Activated CD4-positive, alpha-beta T cell treated with anti-CD3 and anti-CD28 coated beads, Interleukin-2, Interleukin-6, amounts not matched to agents 100 ng/mL and 50 ng/mL, durations not matched to agents 16 hours and 8 hours (primary cell): ENCODE data around the gene KLK8.
"Not testable (repeated sequence)": the region's sequence is repeated elsewhere in the genome, so short reads cannot be mapped to it uniquely, and the experiment has no call there.

ENCODE experiments used
- DNase-seq: peaks from one replicate; pipeline ENCODE4 v3.0.0-alpha.2; 2020

KLK8 gene

GRCh38 chr19:50981587-50982146 is 19.7 kb downstream of the KLK8 start:
- no peak for DNase-seq

- no peak for DNase-seq
These were observed 21.2 kb downstream of the KLK8 start for GRCh38 chr19:50980208-50980607.

GRCh38 chr19:50979758-50980157 is 21.6 kb downstream of the KLK8 start:
- DNase-seq: no peak

GRCh38 chr19:50978772-50979390 is 22.5 kb downstream of the KLK8 start:
- no peak for DNase-seq

- no peak for DNase-seq
These were observed 23.8 kb downstream of the KLK8 start for GRCh38 chr19:50977626-50978025.

- DNase-seq: no peak
These were observed 25.6 kb downstream of the KLK8 start for GRCh38 chr19:50975766-50976165.

DNA sequence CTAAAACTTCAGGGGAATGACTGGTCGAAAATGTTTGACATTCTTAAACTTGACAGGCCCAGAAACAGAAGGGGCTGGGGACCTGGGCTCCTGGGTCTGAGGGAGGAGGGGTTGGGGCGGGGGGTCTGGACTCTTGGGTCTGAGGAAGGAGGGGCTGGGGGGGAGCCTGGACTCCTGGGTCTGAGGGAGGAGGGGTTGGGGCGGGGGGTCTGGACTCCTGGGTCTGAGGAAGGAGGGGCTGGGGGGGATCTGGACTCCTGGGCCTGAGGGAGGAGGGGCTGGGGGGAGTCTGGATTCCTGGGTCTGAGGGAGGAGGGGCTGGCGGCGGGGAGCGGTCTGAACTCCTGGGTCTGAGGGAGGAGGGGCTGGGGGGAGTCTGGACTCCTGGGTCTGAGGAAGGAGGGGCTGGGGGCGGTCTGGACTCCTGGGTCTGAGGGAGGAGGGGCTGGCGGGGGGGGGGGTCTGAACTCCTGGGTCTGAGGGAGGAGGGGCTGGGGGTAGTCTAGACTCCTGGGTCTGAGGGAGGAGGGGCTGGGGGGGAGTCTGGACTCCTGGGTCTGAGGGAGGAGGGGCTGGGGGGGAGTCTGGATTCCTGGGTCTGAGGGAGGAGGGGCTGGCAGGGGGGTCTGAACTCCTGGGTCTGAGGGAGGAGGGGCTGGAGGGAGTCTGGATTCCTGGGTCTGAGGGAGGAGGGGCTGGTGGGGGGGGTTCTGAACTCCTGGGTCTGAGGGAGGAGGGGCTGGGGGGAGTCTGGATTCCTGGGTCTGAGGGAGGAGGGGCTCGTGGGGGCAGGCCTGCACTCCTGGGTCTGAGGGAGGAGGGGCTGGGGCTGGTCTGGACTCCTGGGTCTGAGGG is 26.5 kb downstream of the KLK8 start:
- no peak for DNase-seq

DNA sequence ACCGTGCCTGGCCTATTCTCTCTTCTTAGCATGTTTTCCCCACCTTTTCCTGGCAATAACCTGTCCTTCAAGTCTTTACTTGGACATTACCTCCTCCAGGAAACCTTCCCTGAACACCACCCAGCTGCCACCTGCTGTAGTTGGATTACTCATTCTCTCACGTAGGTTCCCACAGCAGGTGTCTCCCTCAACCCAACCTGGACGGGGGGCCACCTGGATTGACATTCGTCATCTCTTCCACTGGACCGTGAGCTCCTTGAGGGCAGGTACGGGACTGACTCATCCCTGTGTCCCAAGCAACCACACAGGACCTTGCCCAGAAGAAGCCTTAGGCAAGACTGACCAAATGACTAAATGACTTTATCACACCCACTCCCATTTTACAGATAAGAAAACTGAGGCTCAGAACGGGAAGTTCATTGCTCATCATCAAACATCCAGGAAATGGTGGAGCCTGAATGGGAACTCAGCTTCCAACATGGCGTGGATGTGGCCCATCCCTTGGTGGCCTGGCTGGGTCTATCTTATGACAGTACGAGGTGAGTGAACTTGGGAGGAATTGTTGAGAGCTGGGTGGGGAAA is 28.5 kb downstream of the KLK8 start:
- no peak for DNase-seq

GRCh38 chr19:50969810-50970209 is 31.6 kb downstream of the KLK8 start:
- not testable (repeated sequence) for DNase-seq

DNA sequence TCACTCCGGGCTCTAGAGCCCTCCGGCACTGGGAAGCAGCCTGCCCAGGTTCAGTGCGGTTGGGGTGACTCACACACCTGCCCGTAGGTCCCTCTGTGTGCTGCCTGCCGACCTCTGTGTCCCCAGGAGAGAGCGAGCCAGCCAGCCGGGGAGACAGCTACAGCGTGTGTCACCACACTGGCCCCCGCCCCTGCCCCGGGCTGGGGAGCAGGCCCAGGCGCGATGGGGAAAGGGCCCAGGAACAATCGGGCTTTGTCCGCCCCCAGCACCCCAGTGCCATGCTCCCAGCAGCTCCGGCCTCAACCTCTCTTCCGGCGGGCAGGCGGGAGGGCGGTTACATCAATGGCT is 32.0 kb downstream of the KLK8 start, which contains the start of gene KLK6:
Gene KLK6, minus strand, starts transcription at position 179 of the 348 bp plus-strand sequence. CDS start 1,487 bp downstream, outside the sequence.
- DNase-seq: no peak

GRCh38 chr19:50968716-50969412 is 32.5 kb downstream of the KLK8 start:
- no peak for DNase-seq

DNA sequence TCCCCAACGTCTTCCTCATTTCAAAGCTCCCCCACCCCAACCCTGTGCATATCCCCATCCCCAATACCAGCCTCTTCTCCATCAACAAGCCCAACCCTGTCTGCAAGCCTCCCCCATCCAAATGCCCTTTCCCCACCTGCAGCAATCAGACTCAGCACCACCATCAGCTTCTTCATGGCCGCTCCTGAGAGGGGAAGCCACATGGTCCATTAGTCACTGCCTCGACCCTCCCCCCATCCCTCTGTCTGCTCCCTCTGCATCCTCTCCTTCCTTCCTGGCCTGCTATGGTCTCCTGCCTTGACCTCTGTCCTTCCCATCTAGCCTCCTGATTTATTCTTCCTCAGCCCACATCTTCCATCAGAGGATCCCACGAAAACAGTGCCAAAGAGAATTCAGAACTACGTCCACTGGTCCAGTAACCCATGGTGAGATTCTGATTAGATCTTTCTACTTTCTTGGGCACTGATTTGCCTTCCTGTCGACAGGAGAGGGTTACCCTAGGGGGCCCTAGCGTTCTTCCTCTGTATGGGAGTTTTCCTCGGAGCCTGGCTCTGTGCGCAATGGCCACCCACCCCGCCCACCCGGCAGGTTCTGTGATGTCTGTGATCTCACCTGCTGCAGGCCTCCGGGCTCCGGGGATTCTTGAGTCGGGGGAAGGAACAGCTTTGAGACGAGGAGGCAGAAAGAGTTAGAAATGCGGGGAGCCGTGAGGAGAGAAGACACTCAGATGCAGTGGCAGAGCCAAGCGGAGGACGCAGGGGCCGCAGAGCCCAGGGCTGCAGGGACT is 33.3 kb downstream of the KLK8 start:
- DNase-seq: no peak

DNA sequence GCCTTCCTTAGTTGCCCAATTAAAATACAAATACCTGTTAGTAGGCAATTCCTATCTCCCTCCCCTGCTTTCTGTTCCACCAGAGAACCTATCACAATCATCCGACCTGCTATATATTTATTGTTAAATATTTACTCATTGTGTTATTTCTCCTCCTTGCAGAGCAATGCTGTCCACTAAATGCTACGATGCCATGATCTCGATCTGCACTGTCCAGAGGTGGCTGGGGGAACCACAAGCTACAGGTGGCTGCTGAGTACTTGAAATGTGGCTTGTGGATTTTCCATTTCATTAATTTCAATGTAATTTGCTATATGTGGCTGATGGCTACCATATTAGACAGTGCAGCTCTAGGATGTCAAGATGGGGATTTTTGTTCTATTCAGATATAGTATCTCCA is 37.1 kb downstream of the KLK8 start:
- DNase-seq: no peak

GRCh38 chr19:50963381-50963780 is 38.0 kb downstream of the KLK8 start:
- DNase-seq: no peak

GRCh38 chr19:50962245-50962644 is 39.2 kb downstream of the KLK8 start:
- DNase-seq: no peak

DNA sequence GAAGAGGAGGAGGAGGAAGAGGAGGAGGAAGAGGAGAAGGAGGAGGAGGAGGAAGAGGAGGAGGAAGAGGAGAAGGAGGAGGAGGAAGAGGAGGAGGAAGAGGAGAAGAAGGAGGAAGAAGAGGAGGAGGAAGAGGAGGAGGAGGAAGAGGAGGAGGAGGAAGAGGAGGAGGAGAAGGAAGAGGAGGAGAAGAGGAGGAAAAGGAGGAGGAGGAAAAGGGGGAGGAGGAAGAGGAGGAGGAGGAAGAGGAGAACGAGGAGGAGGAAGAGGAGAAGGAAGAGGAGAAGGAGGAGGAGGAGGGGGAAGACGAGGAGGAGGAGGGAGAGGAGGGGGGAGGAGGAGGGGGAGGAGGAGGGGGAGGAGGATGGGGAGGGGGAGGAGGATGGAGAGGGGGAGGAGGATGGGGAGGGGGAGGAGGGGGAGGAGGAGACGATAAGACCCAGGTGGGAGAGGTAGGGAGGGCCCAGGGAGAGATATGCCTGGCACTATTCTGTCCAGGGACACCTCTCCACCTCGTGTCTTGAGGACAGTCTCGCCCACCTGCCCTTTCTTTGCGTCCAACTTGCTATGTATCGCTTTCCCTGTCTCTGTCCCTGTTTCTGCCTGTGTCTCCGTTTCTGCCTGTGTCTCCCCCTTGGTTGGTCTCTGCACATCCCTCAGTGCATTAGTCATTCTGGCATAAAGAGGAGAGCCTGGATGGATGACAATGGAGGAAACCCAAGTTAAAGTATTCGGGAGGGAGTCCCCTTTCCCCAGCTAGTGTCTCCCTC is 41.5 kb downstream of the KLK8 start:
- no peak for DNase-seq

GRCh38 chr19:50957587-50957986 is 43.8 kb downstream of the KLK8 start:
- DNase-seq: no peak

DNA sequence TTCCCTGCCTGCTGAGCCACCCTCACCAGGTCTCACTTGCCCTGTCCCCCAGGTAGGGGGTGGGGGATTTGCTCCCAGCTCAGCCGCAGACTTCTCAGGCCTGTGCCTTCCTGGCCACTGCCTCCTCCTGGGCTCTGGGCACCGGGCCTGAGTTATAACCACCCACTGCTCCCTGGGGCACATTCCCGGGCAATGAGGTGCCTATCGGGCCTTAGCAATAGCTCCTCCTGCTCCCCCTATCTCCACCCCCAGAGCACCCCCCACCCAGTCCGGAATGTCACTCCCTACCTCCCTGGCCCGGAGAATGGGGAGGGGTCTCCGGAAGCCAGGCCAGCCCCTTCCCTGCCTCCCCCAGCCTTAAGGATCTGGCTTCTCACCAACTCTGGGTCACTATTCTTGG is 48.5 kb downstream of the KLK8 start, which contains the start of gene KLK5:
Gene KLK5, minus strand, starts transcription at position 129 of the 400 bp plus-strand sequence. CDS start 381 bp downstream, outside the sequence.
- DNase-seq: no peak

DNA sequence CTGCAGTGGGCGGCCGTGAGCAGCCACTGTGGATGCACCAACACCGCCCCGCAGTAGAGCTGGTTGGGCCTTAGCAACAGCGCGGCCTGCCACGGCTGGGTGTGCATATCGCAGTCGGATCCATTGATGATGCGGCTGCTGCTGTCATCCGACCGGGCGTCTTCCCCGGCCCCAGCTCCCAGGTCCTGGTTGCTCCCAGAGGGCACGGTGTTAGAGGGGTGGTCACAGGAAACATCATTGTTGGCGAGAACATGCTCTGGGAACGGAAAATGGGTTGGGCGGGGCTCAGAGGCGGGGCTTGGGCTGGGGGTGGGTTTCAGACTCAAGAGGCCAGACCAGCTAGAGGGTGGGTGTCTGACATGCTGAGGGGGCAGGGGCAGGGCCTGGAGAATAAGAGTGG is 51.5 kb downstream of the KLK8 start:
- no peak for DNase-seq

GRCh38 chr19:50947123-50947522 is 54.3 kb downstream of the KLK8 start:
- no peak for DNase-seq
